TTC549 (cell line): ENCODE data around the gene WNT3.

ENCODE experiments used
- FAIRE-seq: peaks from 2 replicates; lab custom pipeline; 2012; peaks lifted over from hg19 to GRCh38; lab: Jason Lieb, UNC

The WNT3 gene

DNA sequence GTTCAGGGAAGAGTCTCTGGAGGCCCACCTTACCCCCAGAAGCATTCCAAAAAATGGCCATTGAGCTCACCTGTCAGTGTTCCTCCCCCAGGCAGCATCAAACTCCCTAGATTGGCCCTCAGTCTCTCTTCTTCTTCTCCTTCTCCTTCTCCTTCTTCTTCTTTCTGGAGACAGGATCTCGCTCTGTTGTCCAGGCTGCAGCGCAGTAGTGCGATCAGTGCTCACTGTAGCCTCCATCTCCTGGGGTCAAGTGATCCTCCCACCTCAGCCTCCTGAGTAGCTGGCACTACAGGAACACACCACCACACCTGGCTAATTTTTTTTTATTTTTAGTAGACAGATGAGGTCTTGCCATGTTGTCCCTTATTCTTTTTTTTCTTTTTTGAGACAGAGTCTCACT, 16.4 kb upstream of the WNT3 start:
- no peak for FAIRE-seq

GRCh38 chr17:46833840-46834208, 15.3 kb upstream of the WNT3 start:
- no peak for FAIRE-seq

GRCh38 chr17:46832945-46833839, 14.7 kb upstream of the WNT3 start:
- no peak for FAIRE-seq

DNA sequence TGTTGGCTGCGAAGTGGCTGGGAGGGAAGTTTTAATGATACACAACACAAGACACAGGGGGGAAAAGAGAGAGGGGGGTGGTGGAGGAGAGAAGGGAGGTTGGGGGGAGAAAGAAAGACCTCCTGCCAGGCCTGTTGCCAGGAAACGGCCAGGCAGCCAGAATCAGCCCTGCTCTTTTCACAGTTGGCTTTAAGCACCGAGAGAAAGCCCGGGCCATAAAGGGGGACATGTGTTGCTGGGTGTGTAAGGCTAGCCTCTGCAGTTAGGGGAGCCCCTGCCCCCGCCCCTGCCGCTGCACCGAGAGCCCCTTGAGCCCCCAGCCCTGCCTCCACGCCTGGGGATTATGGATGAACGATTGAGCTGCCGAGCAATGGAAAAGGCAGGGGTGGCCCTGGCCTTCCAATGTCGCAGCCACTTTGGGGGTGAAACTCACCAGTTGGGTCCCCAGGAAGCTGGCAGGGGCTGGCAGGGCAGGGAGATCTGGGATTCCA, 13.9 kb upstream of the WNT3 start:
- FAIRE-seq, result no peak

GRCh38 chr17:46831573-46832330, 13.3 kb upstream of the WNT3 start:
- FAIRE-seq, result no peak

DNA sequence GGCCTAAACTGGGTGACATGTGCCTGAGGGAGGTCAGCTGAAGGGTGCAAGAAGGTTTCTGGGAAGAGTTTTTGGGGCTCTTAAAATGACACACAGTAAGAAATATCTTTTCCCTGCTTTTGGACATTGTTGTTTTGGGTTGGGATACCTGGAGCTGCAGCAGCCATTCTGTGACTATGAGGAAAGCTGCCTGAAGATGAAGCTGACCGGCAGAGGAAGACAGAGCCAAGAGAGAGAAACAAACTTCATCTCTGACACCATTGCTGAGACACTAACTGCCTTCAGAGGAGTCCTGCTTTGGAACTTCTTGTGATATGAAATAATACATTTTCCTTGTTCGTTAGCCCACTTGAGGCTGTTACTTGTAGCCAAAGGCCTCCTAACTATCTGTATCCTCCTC, 8.8 kb upstream of the WNT3 start:
- no peak for FAIRE-seq

DNA sequence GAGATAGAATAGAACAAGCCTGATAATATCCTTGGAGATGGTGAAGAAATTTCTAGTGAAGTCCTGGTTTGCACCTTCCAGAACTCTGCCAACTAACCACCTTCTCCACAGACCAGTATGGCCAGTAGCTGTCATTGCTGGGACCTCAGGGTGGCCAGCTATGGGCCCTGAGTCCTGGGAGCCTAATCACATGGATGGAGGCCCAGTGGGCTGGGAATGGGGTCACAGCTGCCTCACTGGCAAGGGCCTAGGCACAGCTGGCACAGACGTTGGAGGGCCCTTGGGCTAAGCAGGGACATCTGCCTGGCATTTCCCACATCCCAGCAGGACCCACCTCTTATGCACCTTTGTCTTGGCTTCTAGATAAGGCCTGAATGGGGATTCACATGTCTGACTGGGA, 7.6 kb upstream of the WNT3 start:
- FAIRE-seq, result no peak

DNA sequence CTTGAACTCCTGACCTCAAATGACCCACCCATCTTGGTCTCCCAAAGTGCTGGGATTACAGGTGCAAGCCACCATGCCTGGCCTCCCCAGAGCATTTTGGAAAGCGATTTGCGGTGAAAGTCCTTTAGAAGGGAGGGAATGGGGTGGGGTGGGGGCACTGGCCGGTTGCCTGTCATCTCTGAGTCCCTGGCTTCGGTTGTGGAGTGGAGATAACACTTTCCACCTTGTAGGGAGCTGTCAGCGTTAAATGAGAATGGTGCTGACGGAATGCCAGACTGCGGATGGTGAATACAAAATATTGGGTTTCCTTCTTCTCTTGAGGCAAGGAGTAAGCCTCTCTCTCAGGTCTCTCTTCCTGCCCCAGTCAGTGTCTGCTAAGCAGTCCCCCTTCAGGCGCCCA, 5.2 kb upstream of the WNT3 start:
- no peak for FAIRE-seq

- FAIRE-seq, result no peak
Measured at GRCh38 chr17:46822388-46822921, 4.0 kb upstream of the WNT3 start.

GRCh38 chr17:46821482-46822387, 3.2 kb upstream of the WNT3 start:
- FAIRE-seq, result no peak

DNA sequence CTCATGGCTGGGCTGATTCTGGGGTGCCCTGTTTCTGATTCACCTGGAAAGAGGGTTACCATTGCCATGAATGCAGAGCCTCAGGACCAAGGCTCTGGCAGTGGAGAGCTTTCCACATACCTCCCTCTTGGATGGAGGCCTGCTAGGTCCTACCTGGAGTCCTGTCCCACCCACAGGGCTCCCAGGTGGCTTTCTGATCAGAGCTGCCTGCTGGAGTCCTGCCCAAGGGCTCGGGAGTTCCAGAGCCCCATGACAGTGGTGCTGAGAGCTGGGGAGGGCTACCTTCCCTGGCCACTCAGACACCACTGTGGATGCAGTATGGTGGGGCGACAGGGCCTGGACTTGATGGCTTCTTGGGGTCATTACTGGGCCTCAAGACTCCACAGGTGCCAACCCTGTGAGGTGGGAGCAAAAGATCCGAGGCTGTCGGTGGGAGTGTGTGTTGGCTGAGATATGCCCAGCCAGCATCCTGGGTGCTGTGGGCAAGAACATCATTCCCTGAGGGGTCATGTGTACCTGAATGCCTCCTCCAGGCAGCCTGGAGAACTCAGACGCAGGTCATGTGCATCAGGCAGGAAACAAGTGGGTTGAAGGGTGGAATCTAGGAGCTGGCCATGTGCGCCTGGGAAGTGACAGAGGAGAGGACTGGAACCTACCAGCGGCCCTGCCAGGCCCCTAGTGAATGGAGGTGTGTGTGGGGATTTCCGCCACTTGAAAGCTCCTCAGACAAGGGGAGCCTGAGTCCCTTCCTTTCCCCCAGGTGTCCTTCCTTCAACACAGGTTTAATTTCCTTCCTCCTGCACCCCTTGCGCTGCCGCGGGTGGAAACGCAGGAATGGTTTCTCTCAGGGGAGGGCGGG, 2.3 kb upstream of the WNT3 start:
- FAIRE-seq, result no peak

- FAIRE-seq, result no peak
Measured at GRCh38 chr17:46819906-46820351, 1.4 kb upstream of the WNT3 start.

DNA sequence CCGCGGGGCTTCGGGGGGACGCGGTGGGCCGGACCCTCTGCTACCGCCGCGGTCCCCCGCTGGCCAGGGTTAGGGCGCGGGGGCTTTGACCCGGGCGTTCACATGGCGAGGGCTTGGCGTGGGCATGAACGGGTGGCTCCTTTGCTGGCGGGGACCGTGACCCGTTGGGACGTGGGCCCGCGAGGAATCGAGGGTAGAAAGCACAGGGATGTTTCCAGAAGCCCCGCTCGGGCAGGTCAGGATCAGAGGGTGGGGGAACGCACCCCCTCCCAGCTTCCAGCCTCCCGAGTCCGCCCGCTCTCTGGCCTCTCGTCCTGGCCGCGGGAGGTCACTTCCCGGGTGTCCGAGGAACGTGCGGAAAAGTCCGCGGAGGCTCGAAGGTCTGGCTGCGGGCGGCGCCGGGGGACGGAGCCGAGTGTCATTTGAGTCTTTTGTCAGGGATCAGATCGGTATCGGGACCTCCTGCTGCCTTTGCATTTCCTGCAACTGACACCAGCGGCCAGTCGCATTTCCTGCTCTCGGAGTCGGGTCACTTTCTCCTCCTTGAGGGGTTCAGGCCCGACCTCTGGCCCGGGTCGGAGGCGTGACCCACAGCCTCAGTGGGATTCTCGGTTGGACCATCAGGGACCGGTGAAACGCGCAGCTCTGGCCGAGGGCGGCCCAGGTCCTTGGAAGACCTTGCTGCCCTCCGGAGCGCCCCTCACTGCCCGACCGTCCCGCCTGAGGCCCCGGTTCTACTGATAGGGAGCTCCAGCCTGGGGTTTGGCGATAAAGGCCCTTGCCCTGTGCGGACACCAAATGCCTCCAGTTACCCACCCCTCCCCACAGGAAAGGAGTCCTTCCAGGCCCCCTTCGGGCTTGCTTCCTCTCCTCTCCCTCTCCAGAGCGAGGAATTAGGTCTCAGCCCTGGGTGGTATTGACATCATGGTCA, 702 bp upstream of the WNT3 start:
- no peak for FAIRE-seq

DNA sequence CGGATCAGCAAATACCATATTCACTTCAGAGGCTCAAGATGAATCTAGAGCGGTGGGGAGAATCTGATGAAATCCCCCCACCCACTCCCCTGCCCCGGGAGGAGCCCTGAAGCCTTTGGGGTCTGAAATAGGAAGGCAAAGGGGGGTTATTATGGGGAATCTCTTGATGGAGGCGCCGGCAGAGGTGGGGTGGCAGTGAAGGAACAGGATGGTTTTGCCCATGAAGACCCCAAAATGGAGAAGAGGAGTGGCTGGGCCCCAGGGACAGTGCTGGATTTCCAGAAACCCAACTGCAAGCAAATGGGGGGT, 637 bp downstream of the WNT3 start:
- FAIRE-seq, result no peak

GRCh38 chr17:46817151-46817900, 1.2 kb downstream of the WNT3 start:
- no peak for FAIRE-seq

GRCh38 chr17:46815474-46816353, 2.8 kb downstream of the WNT3 start:
- no peak for FAIRE-seq

- FAIRE-seq, result no peak
Measured at GRCh38 chr17:46814446-46814845, 4.0 kb downstream of the WNT3 start.

- FAIRE-seq, result no peak
Measured at GRCh38 chr17:46813920-46814319, 4.6 kb downstream of the WNT3 start.
